ENCODE measurements around the gene AGPS.

AGPS gene

DNA sequence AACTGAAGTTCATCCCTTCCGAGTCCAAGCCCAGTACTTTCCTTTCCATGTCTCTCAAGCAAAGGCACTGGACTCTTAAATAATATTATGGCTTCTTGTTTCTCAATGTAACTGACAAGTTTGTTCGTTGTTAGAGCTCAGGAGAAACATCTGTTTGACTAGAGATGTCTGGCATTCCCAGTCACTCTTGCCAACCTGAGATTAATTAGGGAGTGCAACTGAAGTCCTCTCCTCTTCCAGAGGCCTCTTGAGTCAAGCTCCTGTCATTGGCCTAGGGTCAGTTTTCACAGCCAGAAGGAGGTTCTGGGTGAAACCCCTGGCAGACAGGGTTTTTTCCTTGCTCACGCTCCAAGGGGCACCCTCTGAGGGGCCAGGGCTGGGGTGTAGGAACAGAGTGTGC is 196.1 kb downstream of the AGPS start:
- Histone ChIP-seq H3K36me3 (ENCODE audit: control insufficient read depth, insufficient read depth, low read length) (no peaks in the 10 kb centered on the region), H3K9me3 (ENCODE audit: control insufficient read depth, insufficient read depth, low read length) (no peaks in the 10 kb centered on the region), H3K4me1 (ENCODE audit: control insufficient read depth, insufficient read depth, low read length) (no peaks in the 10 kb centered on the region), H3K27me3 (ENCODE audit: control insufficient read depth, insufficient read depth, low read length) (no peaks in the 10 kb centered on the region), H3K4me3 (ENCODE audit: low read depth, low read length) (no peak overlapping the region), H3K9ac (ENCODE audit: low read depth, low read length) (no peak overlapping the region)

DNA sequence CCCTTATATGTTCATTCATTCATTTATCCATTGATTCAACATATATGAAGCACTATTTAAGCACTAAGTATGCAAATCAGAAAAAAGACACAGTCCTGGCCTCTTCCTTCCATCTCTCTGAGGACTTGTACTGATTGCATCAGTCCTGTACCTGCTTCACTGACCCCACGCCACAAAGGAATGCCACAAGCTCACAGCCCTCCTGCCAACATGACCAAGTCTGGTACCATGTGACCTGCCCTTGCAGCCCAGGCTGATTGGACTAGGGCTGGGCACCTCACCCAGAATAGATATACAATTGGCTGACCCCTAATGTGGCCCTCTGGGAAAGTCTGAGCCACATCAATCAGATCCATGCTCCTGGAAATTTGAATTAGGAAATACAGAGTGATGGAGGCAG is 196.6 kb downstream of the AGPS start:
- Histone ChIP-seq H3K36me3 (ENCODE audit: control insufficient read depth, insufficient read depth, low read length) (no peaks in the 10 kb centered on the region), H3K27me3 (ENCODE audit: control insufficient read depth, insufficient read depth, low read length) (no peaks in the 10 kb centered on the region), H3K9me3 (ENCODE audit: control insufficient read depth, insufficient read depth, low read length) (no peaks in the 10 kb centered on the region), H3K9ac (ENCODE audit: low read depth, low read length) (no peak overlapping the region), H3K4me1 (ENCODE audit: control insufficient read depth, insufficient read depth, low read length) (no peaks in the 10 kb centered on the region), H3K4me3 (ENCODE audit: low read depth, low read length) (no peak overlapping the region)

DNA sequence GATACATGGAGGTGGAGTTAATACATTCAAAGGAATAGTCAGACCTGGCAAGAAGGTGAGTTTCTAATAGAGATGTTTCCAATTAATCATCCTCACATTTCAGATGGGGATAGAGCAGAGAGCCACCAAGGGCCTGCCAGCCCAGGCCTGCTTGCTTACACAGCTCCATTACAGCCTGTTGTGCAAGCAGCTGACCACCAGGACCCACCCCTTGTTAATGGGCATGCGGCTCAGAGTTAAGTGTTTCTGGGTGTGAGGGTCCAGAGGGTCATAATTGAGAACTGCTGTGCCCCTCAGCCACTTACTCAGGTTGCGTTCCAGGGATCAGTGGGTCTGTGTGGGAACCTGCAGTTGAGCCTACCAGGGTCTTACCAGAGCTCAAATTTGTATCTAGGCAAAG is 199.8 kb downstream of the AGPS start:
- H3K9ac ChIP-seq (ENCODE audit: low read depth, low read length): no peak overlapping the region
- no peaks in the 10 kb centered on the region for H3K9me3 ChIP-seq (ENCODE audit: control insufficient read depth, insufficient read depth, low read length)
- no peaks in the 10 kb centered on the region for H3K27me3 ChIP-seq (ENCODE audit: control insufficient read depth, insufficient read depth, low read length)
- H3K4me1 ChIP-seq (ENCODE audit: control insufficient read depth, insufficient read depth, low read length): peaks cover 6% of the 10 kb centered on the region
- no peaks in the 10 kb centered on the region for H3K36me3 ChIP-seq (ENCODE audit: control insufficient read depth, insufficient read depth, low read length)
- no peak overlapping the region for H3K4me3 ChIP-seq (ENCODE audit: low read depth, low read length)

DNA sequence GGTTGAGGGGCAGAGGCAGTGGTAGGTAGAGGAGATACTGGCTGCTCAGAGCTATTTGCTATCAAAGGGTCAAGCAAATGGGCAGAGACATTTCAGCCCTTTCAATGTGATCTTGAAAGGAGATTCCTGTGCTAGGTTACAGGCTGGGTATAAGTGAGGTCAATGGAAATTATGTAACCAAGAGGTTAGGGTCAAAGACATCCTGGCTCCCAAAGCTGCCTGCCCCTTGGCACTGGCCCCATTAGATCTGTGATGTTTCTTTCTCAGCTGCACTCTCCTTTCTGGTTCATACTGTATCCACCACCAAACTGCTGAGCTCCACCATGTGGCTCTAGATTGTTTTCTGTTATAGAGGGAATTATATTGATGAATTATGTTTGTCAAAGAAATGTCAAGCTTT is 200.4 kb downstream of the AGPS start:
- Histone ChIP-seq H3K4me3 (ENCODE audit: low read depth, low read length) (no peak overlapping the region), H3K27me3 (ENCODE audit: control insufficient read depth, insufficient read depth, low read length) (no peaks in the 10 kb centered on the region), H3K9me3 (ENCODE audit: control insufficient read depth, insufficient read depth, low read length) (no peaks in the 10 kb centered on the region), H3K9ac (ENCODE audit: low read depth, low read length) (no peak overlapping the region), H3K36me3 (ENCODE audit: control insufficient read depth, insufficient read depth, low read length) (no peaks in the 10 kb centered on the region), H3K4me1 (ENCODE audit: control insufficient read depth, insufficient read depth, low read length) (peaks cover 10% of the 10 kb centered on the region)

DNA sequence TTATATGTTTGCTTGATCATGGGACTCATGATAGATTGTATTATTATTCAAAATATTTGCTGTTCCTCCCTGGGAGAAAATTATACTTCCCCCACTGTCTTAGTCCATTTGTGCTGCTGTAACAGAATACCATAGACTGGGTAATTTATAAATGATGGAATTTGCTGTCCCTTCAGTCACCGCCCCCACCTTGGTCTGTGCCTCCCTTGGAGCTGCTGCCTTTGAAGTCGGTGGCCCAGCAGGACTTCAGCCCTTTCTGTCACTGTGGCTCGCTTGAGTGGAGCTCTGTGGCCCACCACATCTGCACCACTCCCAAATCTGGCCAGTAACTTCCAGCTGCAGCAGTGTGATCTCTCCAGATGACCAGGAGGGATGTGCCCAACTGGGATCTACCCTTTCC is 200.8 kb downstream of the AGPS start:
- no peak overlapping the region for H3K4me3 ChIP-seq (ENCODE audit: low read depth, low read length)

More for the DNA sequence above, 200.8 kb downstream of the AGPS start:
- H3K4me1 ChIP-seq (ENCODE audit: control insufficient read depth, insufficient read depth, low read length): peaks cover 10% of the 10 kb centered on the region
- no peak overlapping the region for H3K9ac ChIP-seq (ENCODE audit: low read depth, low read length)
- no peaks in the 10 kb centered on the region for H3K27me3 ChIP-seq (ENCODE audit: control insufficient read depth, insufficient read depth, low read length)
- no peaks in the 10 kb centered on the region for H3K9me3 ChIP-seq (ENCODE audit: control insufficient read depth, insufficient read depth, low read length)
- no peaks in the 10 kb centered on the region for H3K36me3 ChIP-seq (ENCODE audit: control insufficient read depth, insufficient read depth, low read length)

All from iPS-15b (cell line).